Activated CD8-positive, alpha-beta T cell treated with anti-CD3 and anti-CD28 coated beads for 36 hours (primary cell): Measurements from ENCODE around the gene BRD8. TPM values are rescaled to one million over a fixed set of nuclear protein-coding genes. Genes with fewer than 3 reads are reported as not detected.

Source experiments
- ATAC-seq: fragments of 200-7000 bp; cut with Tn5 transposase; one replicate; pipeline ENCODE4 v1.10.0; 2021; ENCODE audit warnings: mild to moderate bottlenecking, moderate library complexity
- CTCF ChIA-PET: fragments of 350-600 bp; sonication (Branson Sonifier 250); formaldehyde crosslinking; loops from one replicate; lab custom pipeline; 2021; ENCODE audit warnings: antibody characterized with exemption; lab: Charles Lee
- POLR2A ChIA-PET: fragments of 350-600 bp; sonication (Branson Sonifier 250); formaldehyde crosslinking; loops from one replicate; lab custom pipeline; 2021; ENCODE audit warnings: antibody characterized with exemption; lab: Charles Lee
- DNase-seq: peaks from one replicate; pipeline ENCODE4 v3.0.0-alpha.2; 2020
- H3K27ac Mint-ChIP-seq: one replicate; pipeline ENCODE4 v1.8.0; 2021; ENCODE audit warnings: mild to moderate bottlenecking, mixed read lengths
- H3K27me3 Mint-ChIP-seq: one replicate; pipeline ENCODE4 v1.8.0; 2021; ENCODE audit warnings: mixed read lengths
- H3K36me3 Mint-ChIP-seq: one replicate; pipeline ENCODE4 v1.8.0; 2021; ENCODE audit warnings: low read depth, mixed read lengths
- H3K4me1 Mint-ChIP-seq: one replicate; pipeline ENCODE4 v1.8.0; 2021; ENCODE audit warnings: low read depth, mixed read lengths
- H3K4me3 Mint-ChIP-seq: one replicate; pipeline ENCODE4 v1.8.0; 2021; ENCODE audit warnings: mild to moderate bottlenecking, moderate library complexity, mixed read lengths
- H3K9me3 Mint-ChIP-seq: one replicate; pipeline ENCODE4 v1.8.0; 2021; ENCODE audit warnings: mixed read lengths
- intact Hi-C: fragments of 100-400 bp; cut with micrococcal nuclease; formaldehyde crosslinking; loops from one replicate; pipeline ENCODE4 v1.10.0; 2022
- total RNA-seq, 2 experiments: library from RNA; stranded (reverse); gene quantifications; one replicate each; pipeline ENCODE4 v1.2.3, GENCODE V29; 2021
- TF ChIP-seq, protein P1 (sequence below): fragments of 200-600 bp; IDR thresholded peaks from one replicate; pipeline ENCODE4 v1.8.0; 2022; ENCODE audit warnings: antibody characterized with exemption, mild to moderate bottlenecking

Gene BRD8
- total RNA-seq, 2 experiments from 2014 or later, result 42.0 to 46.3 TPM

DNA sequence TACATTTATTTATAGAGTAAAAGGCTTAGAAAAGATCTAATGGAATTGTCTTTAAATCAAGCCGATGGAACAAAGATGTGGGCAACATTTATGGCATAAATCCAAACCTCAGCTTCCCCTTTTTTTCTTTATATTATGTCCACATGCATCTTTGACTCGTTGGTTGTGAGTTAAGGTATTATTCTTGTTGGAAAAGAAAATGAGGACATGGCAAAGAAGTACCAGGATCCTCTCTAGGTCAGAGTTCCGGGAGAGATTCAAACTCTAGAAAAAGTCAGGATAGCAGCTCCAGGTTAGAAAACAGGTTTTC lies 38.7 kb downstream of the BRD8 start:
- Mint-ChIP-seq H3K4me3 (no peak overlapping the region), H3K4me1 (peaks cover 4% of the 10 kb centered on the region), H3K27ac (no peak overlapping the region), H3K36me3 (no peaks in the 10 kb centered on the region), H3K9me3 (no peaks in the 10 kb centered on the region), H3K27me3 (peaks cover 13% of the 10 kb centered on the region)
- intact Hi-C loops, result no loop called here
- ChIA-PET CTCF (interaction anchor here (0.7 to 2.0 kb wide), 7 partner anchors 11 to 361 kb away, joined by 3 to 8 read pairs (median 5); no protein-coding TSS in a partner anchor), POLR2A (interaction anchor here (0.6 kb wide), 2 partner anchors 10 to 239 kb away, joined by 3 to 4 read pairs; no protein-coding TSS in a partner anchor)
- no peak for DNase-seq
- TF ChIP-seq, protein P1, sequence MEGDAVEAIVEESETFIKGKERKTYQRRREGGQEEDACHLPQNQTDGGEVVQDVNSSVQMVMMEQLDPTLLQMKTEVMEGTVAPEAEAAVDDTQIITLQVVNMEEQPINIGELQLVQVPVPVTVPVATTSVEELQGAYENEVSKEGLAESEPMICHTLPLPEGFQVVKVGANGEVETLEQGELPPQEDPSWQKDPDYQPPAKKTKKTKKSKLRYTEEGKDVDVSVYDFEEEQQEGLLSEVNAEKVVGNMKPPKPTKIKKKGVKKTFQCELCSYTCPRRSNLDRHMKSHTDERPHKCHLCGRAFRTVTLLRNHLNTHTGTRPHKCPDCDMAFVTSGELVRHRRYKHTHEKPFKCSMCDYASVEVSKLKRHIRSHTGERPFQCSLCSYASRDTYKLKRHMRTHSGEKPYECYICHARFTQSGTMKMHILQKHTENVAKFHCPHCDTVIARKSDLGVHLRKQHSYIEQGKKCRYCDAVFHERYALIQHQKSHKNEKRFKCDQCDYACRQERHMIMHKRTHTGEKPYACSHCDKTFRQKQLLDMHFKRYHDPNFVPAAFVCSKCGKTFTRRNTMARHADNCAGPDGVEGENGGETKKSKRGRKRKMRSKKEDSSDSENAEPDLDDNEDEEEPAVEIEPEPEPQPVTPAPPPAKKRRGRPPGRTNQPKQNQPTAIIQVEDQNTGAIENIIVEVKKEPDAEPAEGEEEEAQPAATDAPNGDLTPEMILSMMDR, result no peak
- ATAC-seq, result no peak

DNA sequence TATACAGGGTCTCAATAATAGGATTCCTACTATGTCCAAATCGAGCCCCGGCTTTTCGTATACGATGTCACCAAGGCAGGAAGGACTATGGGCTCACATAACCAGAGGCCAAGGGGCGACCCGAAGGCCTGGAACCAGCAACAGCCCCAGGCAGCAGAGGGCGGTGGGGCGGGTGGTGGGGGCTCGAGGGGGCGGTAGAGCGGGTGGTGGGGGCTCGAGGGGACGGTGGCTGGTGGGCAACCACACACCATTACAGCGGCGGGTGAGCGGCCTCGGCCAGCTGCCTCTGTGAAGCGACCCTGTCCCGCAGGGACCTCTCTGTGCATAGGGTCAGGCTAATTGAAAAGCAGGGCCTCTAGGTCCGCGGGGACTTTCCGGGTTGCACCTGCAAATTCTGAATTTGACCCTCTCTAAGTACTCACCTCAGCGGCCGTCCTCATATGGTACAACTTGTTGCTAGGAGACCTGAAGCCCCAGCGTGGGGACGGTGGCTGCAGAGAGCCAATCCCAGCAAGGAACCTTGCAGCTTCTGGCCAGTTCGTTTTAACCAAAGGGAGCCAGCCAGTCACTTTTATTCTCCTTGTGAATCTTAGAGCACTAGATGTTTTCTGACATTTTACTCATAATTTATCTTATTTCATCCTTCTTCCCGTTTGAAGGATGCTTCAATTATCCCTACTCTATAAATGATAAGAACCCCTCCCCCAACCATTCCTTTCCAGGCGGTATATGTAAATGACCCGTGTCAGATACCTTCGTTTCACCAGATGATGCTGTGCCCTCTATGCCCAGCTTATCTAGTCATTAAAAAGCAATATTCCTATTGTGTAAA lies 39.3 kb downstream of the BRD8 start, which contains the start of gene NME5:
NME5 (minus strand) TSS at position 480 of the 832 bp plus-strand sequence. CDS start 648 bp downstream, outside the sequence.
- no peak within 1 kb of the TSS for H3K4me3 Mint-ChIP-seq
- peaks cover 13% of the 10 kb centered on the region for H3K27me3 Mint-ChIP-seq
- ChIA-PET POLR2A (interaction anchor here (0.6 kb wide), 1 partner anchor 10 kb away, joined by 4 read pairs; no protein-coding TSS in a partner anchor), CTCF (interaction anchor here (0.8 to 2.0 kb wide), 6 partner anchors 58 to 360 kb away, joined by 3 to 8 read pairs (median 5); no protein-coding TSS in a partner anchor)
- H3K9me3 Mint-ChIP-seq, result no peaks in the 10 kb centered on the region
- DNase-seq, result peak; percentile 28
- H3K27ac Mint-ChIP-seq, result no peak within 1 kb of the TSS
- no peaks in the 10 kb centered on the region for H3K36me3 Mint-ChIP-seq
- H3K4me1 Mint-ChIP-seq, result peaks cover 4% of the 10 kb centered on the region
- intact Hi-C loops, result no loop called here
- no peak for ATAC-seq
- TF ChIP-seq, protein P1, result no peak

DNA sequence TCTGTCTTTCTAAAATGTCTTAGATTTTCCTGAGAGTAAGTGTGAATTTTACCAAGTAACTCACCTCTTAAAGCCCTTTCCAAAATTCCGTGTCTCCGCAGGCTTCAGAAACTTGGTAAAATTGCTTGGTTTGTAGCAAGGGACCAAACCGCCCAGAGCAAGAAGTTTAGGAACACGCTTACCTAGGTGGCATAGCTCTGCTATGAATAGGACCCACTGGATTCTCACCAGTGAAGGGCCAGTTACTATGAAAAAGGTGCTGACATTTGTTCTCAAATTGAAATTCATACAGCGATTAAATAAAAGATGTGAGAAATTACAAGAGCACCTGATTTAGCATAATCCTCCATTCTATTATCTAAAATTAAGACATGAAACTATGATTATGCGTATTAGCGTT lies 45.9 kb downstream of the BRD8 start:
- ChIA-PET CTCF (interaction anchor here (0.6 to 8.1 kb wide), 12 partner anchors 11 to 354 kb away, joined by 3 to 159 read pairs (median 6); no protein-coding TSS in a partner anchor), POLR2A (interaction anchor here (0.6 kb wide), 1 partner anchor 368 kb away, joined by 3 read pairs; no protein-coding TSS in a partner anchor)
- TF ChIP-seq, protein P1, result no peak
- intact Hi-C loops, result no loop called here
- Mint-ChIP-seq H3K9me3 (no peaks in the 10 kb centered on the region), H3K27me3 (peaks cover 2% of the 10 kb centered on the region), H3K27ac (no peak overlapping the region), H3K36me3 (no peaks in the 10 kb centered on the region), H3K4me1 (no peaks in the 10 kb centered on the region), H3K4me3 (no peak overlapping the region)
- ATAC-seq (no peak), DNase-seq (no peak)

DNA sequence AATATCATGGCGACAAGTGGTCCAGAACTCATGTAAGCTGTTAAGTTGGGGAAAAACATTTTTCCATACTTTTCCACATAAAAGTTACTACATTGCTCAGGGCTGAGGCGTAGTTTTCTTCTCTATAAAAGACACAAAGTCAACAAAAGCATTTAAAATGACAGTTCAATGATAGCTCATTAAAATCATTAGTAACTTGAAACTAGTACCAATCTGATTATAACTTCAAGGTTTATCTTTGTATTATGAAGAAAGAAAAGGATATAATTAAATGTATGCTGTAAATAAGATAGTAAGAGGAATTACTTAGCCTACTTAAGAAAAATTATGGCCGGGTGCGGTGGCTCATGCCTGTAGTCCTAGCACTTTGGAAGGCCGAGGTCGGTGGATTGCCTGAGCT lies 49.1 kb downstream of the BRD8 start:
- Mint-ChIP-seq H3K9me3 (no peaks in the 10 kb centered on the region), H3K27ac (no peak overlapping the region), H3K27me3 (peaks cover 2% of the 10 kb centered on the region), H3K4me1 (no peaks in the 10 kb centered on the region), H3K4me3 (no peak overlapping the region), H3K36me3 (no peaks in the 10 kb centered on the region)
- CTCF ChIA-PET, result interaction anchor here (0.6 to 8.1 kb wide), 4 partner anchors 50 to 271 kb away, joined by 3 to 159 read pairs (median 3); no protein-coding TSS in a partner anchor
- TF ChIP-seq, protein P1, result no peak
- ATAC-seq (no peak), DNase-seq (no peak)
- POLR2A ChIA-PET, result interaction anchor here (0.7 kb wide), 1 partner anchor 39 kb away, joined by 3 read pairs; no protein-coding TSS in a partner anchor
- intact Hi-C loops, result no loop called here

DNA sequence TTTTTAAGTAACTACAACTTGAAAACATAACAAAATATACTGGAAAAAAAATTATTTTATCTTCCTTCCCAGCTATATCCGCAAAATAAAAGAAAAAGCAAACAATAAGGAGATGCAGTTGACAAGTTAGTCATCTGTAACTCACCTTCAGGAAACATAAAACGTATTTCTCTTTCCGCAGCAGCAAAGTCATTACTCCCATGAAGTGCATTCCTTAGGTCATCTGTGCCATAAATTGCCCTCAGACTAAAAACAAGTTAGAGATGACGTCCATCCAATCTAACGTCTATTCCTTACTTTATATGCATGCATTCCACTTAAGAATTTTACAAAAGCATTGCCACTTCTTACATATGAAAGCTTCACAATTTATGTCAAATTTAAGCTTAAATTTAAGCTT lies 50.1 kb downstream of the BRD8 start:
- TF ChIP-seq, protein P1, result no peak
- Mint-ChIP-seq H3K4me3 (no peak overlapping the region), H3K27me3 (peaks cover 2% of the 10 kb centered on the region), H3K9me3 (no peaks in the 10 kb centered on the region), H3K36me3 (no peaks in the 10 kb centered on the region), H3K27ac (no peak overlapping the region), H3K4me1 (no peaks in the 10 kb centered on the region)
- POLR2A ChIA-PET, result no interaction called here
- no peak for ATAC-seq
- intact Hi-C loops, result no loop called here
- CTCF ChIA-PET, result interaction anchor here (1.2 to 8.1 kb wide), 3 partner anchors 49 to 92 kb away, joined by 3 to 159 read pairs (median 3); no protein-coding TSS in a partner anchor
- DNase-seq, result no peak
